Superior temporal gyrus (tissue), 1 donor: Measurements from ENCODE around the gene NEURL4.
"Not testable (repeated sequence)": the region's sequence is repeated elsewhere in the genome, so short reads cannot be mapped to it uniquely, and the experiment has no call there.

Source experiments
- DNase-seq: peaks from one replicate; pipeline ENCODE4 v3.0.0-alpha.2; 2016; ENCODE audit errors: extremely low spot score

Gene NEURL4

DNA sequence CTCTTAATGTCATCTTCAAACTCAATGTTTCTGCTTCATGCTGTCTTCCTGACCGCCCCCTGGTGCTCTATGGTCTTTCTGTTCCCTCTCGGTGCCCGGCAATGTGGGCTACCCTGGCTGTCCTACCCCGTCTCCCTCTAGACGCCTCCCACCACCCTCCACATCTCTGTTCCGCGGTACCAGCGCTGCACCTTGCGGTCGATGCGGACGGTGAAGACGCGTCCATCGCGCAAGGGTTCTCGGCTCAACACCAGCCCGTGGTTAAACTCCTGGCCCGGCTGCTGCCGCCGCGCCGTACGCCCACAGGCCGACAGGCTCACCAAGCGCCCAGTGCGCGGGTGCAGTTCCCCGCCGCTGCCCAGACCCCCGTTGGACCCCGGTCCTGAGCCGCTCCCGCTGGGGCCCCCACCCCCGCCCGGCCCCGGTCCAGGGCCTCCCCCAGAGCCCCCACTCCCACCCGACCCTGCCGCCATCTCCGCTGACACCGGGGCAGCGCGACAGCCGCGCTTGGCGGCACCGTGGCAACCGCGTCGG, at the start of gene NEURL4:
NEURL4 (minus strand) TSS at position 496 of the 534 bp plus-strand sequence; CDS start at position 473, 23 bp downstream.
- DNase-seq, result peak; percentile 10

DNA sequence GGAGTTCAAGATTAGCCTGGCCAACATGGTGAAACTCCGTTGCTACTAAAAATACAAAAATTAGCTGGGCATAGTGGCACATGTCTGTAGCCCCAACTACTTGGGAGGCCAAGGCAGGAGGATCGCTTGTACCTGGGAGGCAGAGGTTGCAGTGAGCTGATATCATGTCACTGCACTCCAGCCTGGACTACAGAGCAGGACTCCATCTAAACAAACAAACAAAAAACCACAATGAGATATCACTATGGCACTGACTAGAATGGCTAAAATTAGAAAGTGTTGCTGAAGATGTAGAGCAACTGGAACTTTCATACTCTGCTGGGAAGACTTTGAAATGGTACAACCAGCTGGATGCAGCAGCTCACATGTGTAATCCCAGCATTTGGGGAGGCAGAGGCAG, 45.2 kb upstream of the NEURL4 start:
- no peak for DNase-seq

DNA sequence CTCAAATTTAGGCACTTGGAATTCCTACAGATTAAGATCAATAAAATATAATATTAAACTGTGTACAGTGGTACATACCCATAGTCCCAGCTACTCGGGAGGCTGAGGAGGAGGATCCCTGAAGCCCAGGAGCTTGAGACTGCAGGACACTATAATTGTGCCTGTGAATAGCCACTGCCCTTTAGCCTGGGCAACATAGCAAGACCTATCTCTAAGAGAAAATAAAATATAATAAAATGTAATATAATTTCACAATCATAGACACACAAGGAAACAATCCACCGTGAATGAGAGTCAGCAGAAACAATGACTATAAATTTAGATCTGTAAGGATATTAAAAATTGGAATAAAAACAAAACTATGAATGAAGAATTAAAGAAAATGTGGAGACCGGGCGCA, 41.7 kb upstream of the NEURL4 start:
- DNase-seq, result no peak

DNA sequence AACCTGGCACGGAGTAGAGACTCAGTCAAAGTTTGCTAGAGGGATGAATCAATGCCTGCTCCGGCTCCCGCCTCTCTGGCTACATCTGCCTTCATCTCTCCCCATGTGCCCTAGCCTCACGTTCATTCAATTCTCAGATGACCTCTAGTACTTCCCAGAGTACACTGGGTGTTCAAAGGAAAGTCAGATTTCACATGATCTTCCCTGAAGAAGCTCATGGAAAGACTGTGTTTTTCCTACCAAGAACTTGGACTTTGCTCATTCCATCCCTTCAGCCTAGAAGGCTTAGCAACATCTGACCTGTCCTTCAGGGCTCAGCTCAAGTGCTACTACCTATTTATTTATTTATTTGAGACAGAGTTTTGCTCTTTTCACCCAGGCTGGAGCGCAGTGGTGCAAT, 40.7 kb upstream of the NEURL4 start:
- no peak for DNase-seq

DNA sequence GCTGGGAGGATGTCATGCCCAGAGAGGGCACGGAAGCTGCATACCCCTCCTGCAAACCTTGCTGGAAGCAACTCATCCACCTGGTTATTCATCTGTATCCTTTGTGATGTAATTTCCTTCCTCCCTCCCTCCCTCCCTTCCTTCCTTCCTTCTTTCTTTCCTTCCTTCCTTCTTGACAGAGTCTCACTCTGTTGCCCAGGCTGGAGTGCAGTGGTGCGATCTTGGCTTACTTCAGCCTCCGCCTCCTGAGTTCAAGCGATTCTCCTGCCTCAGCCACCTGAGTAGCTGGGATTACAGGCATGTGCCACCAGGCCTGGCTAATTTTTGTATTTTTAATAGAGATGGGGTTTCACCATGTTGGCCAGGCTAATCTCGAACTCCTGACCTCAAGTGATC, 39.5 kb upstream of the NEURL4 start:
- DNase-seq, result not testable (repeated sequence)

DNA sequence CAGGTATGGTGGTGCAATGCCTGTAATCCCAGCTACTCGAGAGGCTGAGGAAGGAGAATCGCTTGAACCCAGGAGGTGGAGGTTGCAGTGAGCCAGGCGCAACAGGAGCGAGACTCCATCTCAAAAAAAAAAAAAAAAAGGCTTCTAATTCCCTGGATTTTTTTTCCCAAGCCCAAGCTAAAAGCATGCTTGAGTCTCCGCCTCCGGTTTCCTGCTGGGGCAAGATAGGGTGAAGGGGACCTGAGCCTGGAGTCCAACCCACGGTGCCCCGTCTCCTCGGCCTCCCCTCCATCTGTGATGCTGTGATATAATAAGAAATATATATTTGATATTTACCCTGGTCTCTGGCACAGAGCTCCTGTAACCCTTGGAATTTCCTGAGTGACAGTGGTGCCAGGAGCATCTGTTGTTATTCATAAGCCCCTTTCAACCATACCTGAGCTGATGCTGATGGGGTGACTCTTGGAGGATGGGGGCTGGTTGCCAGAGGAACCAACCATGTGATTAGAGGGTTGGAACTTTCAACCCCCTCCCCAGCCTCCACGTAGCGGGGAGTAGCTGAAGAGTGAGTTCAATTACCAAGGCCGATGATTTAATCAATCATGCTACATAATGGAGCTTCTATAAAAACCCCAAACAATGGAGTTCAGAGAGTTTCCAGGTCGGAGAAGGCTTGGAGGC, 38.9 kb upstream of the NEURL4 start:
- DNase-seq, result no peak

DNA sequence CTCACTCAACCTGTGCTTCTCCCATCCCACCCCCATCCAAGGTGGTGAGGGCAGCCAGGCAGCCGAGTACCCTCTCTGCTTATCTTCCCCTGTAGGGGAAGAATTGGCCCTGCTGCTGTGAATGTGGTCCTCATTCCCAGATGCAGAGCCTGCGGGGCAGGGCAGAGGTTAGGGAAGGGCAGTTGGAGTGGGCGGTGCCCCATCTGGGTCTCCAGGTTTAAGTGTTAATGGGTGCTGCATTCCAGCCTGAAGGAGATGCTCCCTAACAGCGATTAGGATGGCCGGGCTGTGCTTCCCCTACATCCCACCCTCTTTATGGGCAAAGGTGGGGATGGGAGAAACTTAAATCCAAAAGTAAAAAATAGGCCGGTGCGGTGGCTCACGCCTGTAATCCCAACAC, 37.9 kb upstream of the NEURL4 start:
- DNase-seq, result no peak

DNA sequence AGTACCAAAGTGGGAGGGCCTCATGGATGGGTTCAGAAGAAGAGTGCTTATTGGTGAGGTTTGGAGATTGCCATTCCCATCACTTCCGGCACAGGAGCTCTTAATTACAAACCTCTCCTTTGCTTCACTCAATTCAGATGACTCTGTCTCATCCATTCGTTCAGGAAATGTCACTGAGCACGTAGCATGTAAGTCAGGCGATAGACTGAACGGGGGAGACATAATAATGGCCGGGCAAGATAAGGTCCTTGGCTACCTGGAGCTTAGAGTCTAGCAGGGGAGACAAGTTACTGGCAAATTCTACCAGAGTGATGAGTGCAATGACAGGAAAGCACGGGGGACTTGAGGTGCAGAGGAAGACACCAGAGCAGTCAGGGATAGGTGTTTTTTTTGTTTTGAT, 36.8 kb upstream of the NEURL4 start:
- not testable (repeated sequence) for DNase-seq

DNA sequence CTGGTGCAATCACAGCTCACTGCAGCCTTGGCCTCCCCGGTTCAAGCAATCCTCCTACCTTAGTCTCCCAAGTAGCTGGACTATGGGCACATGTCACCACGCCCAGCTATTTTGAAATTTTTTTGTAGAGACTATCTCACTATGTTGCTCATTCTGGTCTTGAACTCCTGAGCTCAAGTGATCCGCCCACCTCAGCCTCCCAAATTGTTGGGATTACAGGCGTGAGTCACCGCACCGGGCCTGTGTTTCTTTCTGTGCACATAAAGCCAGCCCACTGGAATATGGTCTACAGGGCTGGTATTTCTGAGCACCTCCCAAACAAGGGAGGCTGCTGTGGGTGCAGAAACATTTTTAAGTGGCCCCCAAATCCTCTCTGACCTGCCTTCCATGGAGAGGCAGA, 34.2 kb upstream of the NEURL4 start:
- no peak for DNase-seq

DNA sequence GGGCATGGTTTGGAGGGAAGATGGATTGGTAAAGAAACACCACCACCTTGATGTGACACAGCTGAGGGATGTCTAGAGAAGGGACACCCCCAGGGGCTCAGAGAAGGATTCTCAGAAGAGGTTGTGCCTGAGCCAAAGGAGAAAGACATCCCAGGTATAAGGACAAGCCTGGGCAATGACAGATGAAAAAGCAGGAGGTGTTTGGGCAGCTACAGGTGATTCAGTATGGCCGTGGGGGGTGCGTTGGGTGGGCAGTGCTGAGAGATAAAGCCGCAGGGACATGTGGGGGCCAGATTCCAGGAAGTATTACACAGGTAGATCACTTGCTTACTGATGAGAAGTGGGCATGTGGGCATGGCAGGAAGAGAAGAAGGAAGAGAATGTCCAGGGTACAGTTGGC, 32.8 kb upstream of the NEURL4 start:
- no peak for DNase-seq

DNA sequence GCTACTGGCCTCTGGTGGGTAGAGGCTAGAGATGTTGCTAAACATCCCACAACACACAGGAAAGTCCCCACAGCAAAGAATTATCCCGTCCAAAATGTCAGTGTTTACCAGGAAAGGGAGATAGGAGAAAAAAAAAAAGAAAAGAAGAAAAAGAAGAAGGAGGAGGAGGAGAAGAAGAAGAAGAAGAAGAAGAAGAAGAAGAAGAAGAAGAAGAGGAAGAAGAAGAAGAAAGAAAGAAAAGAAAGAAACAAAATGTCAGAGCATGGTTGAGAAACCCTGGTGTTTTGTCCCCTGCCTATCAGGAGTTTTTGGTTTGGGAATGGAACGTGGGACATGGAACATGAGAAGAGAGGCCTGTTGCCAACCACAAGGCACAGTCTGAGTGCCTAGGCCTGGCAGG, 28.2 kb upstream of the NEURL4 start:
- no peak for DNase-seq

DNA sequence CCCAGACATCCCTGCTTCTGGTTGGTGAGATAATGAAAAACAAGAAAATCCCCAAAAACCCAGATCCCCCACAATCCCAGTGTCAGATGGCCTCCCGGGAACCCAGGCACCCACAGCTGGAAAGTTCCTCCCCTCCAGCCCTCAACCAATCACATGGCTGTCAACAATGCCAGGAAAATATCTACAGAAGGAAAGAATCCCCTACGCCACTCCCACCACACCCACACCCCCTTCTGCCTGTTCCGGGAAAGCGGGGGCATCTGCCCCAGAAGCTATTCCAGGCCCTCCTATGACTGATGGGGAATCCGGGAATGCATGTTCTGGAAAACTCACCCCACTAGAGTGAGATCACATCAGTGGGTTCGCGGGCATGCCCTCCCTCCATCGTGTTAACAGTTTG, 27.6 kb upstream of the NEURL4 start:
- DNase-seq, result no peak

DNA sequence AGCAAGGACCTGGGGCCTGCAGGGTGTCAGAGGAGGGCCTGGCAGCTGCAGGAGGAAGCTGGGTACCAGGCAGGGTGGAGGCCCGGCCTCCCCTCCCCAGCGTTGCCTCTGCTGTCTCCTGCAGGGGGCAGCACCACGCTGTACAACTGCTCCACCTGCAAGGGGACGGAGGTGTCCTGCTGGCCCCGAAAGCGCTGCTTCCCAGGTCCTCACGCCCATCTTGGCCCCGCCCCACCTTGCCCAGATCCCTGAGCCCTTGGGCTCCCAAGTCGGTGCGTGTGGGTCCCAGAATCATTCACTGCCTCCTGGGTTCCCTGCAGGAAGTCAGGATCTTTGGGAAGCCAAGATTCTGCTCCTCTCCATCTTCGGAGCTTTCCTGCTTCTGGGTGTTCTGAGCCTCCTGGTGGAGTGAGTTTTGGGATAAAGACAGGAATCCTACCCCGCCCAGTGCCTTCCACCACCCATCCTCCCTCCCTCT, 27.0 kb upstream of the NEURL4 start:
- DNase-seq, result peak; percentile 79

DNA sequence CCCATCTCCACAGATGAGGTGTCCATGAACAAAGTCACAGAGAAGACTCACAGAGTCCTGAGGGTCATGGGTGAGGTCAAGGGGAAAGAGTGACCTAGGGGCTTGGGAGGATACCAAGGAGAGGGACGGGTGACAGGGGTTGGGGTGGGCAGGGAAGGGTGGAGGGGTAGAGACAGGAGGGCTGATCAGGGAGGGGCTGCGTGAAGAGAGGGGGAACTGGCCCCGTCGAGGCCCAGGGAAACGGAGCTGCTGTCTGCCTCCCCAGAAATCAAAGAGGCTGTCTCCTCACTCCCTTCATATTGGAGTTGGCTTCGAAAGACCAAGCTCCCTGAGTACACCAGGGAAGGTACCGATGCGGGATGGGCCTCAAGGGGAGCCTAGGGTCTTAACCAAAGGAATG, 26.4 kb upstream of the NEURL4 start:
- no peak for DNase-seq

DNA sequence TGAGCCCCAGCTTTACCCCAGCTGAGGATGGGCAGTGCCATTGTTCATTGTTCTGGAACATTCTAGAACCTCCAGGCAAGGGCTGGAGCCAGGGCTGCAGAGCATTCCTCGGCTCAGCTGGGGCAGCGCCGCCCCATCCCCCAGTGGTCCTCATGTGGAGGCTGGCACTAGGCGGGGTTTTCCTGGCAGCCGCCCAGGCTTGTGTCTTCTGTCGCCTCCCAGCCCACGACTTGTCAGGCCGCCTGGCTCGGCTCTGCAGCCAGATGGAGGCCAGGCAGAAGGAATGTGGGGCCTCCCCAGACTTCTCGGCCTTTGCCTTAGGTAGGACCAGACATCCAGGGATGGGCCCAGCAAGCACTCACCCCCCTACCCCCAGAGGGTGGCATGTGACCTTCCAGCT, 25.9 kb upstream of the NEURL4 start, which contains the start of gene TMEM95:
TMEM95 (plus strand) TSS at position 104 of the 400 bp plus-strand sequence; CDS start at position 153, 49 bp downstream.
- DNase-seq, result peak; percentile 78

DNA sequence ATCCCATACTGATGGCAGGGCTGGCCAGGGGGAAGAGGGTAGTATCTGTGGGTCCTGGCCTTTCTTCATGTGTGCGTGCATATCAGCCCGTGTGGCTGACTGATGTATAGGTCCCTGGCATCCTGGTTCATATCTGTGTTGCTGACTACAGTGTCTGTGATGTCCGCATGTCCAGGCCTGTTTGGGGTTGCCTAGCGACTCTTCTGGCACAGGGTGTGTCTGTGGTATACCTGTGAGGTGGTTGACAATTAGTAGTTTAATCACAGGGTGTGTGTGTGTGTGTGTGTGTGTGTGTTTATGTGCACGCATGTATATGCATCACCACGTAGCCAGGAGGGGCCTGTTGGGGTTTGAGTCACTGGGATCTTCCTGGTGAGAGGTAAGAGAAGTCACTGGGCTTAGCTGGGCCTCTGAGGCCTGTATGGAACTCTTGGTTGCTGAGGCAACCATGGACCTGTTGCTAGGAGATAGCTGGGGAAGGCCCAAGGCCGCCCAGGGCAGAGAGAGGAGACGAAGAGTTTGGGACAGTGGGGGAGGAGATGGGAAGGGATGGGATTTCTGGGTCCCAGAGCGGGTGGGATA, 25.2 kb upstream of the NEURL4 start:
- DNase-seq, result peak; percentile 15

DNA sequence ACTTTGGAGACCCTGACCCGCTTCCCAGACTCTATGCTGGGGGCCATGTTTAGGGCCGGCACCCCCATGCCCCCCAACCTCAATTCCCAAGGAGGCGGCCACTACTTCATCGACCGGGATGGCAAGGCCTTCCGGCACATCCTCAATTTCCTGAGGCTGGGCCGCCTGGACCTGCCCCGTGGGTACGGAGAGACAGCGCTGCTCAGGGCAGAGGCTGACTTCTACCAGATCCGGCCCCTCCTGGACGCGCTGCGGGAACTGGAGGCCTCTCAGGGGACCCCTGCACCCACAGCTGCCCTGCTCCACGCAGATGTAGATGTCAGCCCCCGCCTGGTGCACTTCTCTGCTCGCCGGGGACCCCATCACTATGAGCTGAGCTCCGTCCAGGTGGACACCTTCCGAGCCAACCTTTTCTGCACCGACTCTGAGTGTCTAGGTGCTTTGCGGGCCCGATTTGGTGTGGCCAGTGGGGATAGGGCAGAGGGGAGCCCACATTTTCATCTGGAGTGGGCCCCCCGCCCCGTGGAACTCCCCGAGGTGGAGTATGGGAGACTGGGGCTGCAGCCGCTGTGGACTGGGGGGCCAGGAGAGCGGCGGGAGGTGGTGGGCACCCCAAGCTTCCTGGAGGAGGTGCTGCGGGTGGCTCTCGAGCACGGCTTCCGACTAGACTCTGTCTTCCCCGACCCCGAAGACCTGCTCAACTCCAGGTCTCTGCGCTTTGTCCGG, 23.9 kb upstream of the NEURL4 start:
- DNase-seq, result no peak

DNA sequence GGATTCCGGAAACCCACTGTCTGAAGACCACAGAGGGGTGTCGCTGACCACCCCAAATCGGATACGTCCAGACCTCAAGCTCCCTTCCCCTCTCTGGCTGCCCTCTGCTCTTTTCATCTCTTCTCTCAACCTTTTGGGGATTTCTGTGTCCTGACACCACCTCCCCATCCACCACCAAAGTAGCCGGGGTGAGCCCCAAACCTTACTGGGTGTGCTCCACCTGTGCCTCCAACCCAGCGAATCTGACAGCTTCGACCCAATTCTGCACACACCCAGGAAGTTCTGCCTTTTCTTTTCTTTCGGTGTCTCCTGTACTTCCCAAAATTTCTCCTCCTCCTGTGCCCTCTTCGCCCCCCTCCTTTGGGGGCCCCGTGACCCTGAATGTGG, 23.4 kb upstream of the NEURL4 start:
- no peak for DNase-seq

DNA sequence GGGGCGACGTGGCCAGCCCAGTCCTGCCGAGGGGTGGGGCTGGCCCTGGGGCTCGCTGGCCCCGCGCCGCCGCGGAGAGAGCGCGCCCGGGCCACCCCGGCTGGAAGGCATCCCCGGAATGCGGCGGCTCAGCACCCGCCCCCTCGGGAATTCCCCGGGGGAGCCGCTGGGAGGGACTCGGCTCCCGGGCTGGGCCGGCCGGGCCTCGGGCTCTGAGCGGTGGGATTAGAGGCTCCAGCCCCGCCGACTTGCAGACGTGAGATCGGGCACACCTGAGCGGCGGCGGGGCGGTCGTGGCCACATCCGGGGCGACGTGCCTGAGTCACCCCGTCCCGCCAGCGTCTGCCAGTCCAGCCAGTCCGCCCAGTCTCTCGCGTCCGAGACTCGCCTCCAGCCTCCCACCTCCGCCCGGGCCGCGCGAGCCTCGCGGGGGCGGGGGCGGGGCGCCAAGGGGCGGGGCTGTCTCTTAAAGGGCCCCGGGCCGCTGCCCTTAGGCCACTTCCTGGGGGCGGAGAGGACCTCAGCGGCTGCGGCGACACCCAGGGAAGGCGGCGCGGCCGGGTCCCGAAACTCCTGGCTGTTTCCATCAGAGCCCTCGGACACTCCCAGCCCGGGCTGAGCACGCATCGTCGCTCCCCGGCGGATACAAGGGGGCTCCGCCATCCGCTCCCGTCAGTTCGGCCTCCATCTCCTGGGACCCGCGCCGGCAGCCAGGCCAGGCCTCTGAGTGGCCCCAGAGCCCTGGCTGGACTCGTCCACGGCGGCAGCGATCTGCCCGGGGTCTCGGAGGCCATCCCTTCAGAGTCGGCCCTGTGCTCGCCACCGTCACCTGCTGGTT, 22.7 kb upstream of the NEURL4 start, which contains the start of gene KCTD11:
KCTD11 (plus strand) TSS at position 498 of the 838 bp plus-strand sequence.
- peak; percentile 75 for DNase-seq

DNA sequence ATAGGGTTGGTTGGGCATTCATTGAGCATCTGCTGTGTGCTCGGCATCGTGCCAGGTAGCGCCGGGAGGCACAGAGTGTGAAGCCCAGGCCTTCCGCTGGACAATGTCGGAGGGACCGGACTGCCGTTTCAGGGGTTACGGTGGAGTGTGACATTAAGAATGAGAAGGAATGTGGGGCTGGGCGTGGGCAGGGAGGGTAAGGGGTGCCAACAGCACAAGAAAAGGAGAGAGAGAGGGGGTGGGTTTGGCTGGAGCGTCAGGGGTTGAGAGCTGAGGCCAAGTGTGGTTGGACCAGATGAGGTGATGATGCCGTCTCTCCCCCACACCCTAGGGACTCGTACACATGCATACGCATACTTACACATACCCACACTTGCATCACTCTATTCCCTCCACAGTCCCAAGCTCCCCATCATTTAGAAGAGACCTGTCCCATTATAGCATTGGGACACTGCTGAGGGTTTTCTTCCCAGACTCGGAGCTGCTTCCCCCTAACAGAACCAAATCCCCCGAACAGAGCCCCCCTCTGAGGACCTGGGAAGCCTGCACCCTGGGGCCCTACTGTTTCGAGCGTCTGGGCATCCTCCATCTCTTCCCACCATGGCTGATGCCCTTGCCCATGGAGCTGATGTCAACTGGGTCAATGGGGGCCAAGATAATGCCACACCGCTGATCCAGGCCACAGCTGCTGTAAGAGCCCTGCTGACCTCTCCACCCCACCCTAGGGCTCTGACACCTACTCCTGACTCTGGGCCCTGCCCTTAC, 19.5 kb upstream of the NEURL4 start:
- DNase-seq, result no peak
